ENCODE results near the gene ACKR1.
A peak's percentile ranks its signal among the peaks of the same experiment; 100 is the strongest.

Gene ACKR1

DNA sequence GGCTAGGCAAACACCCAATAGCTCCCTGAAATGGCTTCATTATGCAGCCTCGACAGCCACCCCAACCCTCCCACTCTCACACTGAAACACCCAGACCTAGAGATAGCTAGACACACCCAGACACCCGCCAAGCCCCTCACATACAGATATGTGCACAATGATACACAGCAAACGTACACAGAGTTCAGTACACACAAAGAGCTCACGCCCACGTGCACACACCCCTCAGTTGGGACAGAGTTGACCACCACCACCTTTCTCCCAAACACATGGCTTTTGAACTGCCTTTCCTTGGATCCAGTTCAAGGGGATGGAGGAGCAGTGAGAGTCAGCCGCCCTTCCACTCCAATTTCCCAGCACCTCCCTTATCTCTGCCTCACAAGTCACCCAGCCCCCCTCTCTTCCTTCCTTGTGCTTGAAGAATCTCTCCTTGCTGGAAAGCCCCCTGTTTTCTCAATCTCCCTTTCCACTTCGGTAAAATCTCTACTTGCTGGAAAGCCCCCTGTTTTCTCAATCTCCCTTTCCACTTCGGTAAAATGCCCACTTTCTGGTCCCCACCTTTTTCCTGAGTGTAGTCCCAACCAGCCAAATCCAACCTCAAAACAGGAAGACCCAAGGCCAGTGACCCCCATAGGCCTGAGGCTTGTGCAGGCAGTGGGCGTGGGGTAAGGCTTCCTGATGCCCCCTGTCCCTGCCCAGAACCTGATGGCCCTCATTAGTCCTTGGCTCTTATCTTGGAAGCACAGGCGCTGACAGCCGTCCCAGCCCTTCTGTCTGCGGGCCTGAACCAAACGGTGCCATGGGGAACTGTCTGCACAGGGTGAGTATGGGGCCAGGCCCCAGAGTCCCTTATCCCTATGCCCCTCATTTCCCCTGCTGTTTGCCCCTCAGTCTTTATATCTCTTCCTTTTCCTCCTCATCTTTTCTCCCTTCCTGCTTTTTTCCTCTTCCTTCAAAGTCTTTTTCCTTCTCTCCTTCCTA, at the start of gene ACKR1:
TSS of gene ACKR1 (plus strand) at position 715 of the 981 bp plus-strand sequence. CDS start at position 800, 85 bp downstream.
- DNase-seq (ENCODE audit: low read depth) = no peak

- peak; percentile 73 for DNase-seq (ENCODE audit: low read depth)
Observed at GRCh38 chr1:159161001-159161718, 43.5 kb upstream of the ACKR1 start.

DNA sequence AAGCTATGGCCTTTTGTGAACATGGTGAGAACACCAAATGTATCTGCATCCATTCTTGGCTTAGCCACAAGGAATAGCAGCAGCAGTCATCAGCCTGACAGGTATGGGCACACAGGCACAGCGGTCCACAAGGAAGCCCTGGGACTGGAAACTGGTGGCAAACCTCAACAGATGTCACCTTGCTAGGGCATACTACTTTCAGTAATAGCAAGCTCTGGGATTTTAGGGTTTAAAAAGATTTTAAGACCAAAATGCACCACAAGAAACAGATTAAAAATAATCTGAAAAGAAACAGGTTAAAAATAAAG, 43.0 kb upstream of the ACKR1 start:
- DNase-seq (ENCODE audit: low read depth) = no peak

DNA sequence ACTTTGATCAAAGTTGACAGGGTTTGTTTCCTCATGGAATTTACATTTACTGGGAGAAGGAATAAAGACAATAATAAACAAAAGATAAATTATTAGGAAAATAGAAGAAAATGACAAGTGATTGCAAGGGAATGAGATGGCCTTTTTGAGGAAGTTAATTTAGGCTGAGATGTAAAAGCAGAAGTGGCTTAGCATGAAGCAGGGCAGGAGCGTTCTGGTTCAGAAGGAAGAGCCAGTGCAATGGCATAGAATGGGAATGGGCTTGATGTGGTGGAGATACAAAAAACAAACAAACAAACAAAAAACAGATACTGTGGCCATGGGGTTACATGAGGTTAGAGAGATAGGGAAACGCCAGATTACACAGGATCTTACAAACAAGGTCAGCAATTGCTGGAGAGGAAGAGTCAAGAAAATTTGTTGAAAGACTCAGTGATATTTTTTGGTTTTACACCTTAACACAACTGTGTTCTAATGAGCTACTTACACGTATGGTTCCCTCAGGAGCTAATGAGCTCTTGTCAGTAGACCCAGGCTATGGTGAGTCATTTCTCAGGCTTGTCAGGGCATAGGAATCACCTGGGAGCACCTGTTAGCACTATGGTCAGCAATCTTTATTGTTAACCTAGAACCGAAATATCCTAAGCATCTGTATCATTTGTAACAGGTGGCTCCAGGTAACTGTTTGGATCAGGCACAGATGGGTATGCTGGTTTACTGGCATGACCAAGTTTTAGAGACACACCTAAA, 42.0 kb upstream of the ACKR1 start:
- DNase-seq (ENCODE audit: low read depth) = no peak

- DNase-seq (ENCODE audit: low read depth) = no peak
Observed at GRCh38 chr1:159163614-159164228, 41.0 kb upstream of the ACKR1 start.

- DNase-seq (ENCODE audit: low read depth) = no peak
Observed at GRCh38 chr1:159168043-159168442, 36.6 kb upstream of the ACKR1 start.

- no peak for DNase-seq (ENCODE audit: low read depth)
Observed at GRCh38 chr1:159170639-159171038, 34.0 kb upstream of the ACKR1 start.

- no peak for DNase-seq (ENCODE audit: low read depth)
Observed at GRCh38 chr1:159171254-159171687, 33.4 kb upstream of the ACKR1 start, which contains the start of gene CADM3. TSS of gene CADM3 (plus strand) at chr1:159171615. CDS start at chr1:159171766, 151 bp downstream.

- no peak for DNase-seq (ENCODE audit: low read depth)
Observed at GRCh38 chr1:159171688-159172501, 32.8 kb upstream of the ACKR1 start.

DNA sequence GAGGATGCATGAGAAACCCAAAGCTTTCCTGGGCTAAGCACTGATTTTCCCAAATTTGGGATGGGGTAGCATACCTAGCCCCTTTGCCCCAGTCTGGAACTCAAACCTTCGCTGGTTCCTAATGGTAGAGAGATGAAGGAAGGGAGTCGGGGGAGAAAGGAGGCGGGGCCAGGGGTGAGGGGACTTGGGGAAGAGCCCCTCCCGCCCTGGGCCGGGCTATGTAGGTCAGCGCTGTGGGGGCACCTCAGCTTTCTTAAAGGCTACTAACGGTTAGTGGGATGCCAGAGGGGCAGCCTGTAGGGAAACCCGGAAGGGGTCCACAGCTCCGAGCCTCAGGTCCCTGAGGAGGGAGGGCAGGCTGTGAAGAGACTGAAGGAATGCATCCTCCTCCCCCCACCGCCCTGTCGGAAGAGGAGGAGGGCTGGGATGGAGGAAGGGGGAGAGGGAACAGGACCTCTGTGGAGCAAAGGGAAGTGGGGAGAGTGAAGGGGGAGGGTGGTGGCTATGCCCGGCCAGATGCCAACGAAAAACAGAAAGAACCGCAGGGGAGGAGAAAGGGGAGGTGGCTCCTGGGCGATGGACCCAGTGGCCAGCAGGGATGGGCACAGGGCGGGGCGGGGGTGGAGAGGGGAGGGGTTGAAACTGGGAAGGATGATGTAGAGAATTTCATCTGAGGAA, 31.9 kb upstream of the ACKR1 start:
- DNase-seq (ENCODE audit: low read depth) = no peak

GRCh38 chr1:159173320-159173719, 31.4 kb upstream of the ACKR1 start:
- no peak for DNase-seq (ENCODE audit: low read depth)

- DNase-seq (ENCODE audit: low read depth) = no peak
Observed at GRCh38 chr1:159175571-159175970, 29.1 kb upstream of the ACKR1 start.

DNA sequence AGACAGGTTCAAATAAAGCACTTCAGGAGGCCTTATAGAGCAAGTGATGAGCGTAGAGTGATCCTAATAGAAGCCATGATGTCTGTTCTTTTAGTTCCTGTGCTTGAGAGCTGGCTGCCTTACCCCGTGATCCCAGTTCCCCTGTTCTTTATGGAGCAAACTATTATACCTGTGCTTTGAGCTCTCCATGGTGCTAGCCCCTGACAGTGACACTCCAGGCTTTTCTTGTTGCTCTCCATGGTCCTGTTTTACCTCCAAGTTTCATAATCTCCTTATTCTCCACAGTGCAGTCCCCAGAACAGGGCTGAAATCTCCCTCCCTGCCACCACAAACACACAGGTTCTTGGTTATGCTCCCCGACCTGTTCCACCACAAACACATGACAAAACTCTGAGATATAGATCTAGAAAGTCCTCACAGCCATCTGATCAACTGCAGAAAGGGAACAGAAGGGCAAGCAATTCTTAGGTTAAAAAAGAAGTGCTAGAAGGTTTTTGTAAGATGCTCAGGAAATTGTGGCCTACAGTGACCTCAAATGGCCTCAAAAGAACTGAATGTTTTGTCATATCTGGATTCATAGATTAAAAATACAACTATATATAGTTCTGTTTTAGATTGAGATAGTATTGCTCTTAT, 27.3 kb upstream of the ACKR1 start:
- no peak for DNase-seq (ENCODE audit: low read depth)

DNA sequence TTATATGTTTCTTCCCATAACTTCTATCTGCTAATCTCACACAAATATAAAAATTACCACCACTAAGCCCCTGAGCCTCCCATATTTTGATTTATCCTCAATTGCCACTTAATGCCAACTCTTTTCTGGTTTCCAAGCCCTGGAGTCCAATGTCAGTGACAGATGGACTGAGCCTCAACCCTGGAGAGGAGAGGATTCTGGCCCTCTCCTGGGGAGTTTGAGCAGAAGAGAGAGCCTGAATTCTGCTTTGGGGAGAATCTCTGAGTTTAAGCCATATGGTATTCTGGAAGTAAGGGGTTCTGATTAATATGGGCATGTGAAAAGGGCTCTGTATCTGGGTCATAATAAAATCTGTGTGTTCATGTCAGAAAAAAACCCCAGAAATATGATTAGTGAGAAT, 24.8 kb upstream of the ACKR1 start:
- no peak for DNase-seq (ENCODE audit: low read depth)

DNA sequence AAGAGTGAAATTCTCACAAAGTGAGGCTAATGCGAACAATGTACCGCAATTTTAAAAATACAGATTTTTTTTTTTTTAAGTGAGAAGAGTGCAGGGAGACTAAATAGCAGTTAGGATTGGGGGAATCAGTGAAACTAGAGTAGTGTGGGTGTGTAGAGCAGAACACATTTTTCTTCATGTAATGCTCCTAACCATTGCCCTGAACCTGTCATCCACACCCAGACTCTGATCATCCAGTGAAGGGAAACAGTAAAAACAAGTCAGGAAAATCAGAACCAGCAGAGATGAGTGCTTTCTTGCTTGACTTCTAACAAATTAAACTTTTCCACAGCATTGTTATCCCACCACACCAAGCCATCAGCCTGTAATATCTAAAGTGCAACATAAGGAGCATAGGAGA, 24.2 kb upstream of the ACKR1 start:
- DNase-seq (ENCODE audit: low read depth) = no peak

DNA sequence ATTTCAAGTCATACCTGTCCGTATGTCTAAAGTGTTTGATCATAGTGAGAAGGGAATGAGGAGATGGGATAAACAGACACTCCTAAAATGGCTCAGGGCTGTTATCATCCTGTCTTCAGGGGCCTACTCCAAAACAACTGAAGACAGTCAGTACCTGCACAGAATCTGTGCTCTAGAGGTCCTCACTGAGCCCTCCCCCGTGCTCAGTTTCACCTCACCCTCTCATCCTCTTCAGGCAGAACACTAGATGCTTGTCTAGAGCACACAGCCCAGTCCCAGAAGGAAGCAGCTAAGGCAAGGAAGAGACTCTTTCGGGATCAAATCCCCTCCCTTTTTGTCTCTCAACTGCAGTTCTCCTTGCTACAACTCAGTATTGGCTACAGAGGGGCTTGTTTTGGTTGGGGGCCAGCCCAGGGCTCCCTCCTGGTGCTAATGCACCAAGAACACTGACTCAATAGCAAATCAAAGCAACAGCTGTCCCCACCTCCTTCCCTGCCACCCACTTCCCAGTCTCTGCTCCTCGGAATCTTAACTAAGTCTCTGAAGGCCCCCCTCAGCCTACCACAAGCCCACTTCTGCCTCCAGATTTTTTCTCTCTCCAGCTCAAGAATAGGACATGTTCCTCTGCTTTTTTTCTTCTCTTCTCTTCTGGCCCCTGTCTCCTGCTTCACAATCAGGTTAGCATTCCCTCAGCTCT, 23.2 kb upstream of the ACKR1 start:
- no peak for DNase-seq (ENCODE audit: low read depth)

DNA sequence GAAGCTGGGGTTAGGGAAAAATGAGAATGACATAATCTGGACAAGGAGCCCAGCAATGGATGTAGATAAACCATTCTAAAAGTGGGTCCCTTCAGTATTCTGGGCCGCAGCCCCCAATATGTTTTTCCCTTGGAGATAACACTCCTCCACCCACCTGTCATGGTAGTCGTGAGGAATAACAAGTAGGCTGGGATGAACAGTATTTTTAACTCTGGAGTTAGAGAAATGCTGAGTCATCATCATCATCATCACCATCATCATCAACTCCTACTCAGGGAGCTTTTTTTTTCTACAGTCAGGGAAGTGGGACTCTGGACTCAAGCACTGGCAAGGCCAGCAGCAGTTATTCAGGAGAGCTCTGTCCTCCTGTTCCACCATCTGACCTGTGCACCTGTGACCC, 20.5 kb upstream of the ACKR1 start:
- no peak for DNase-seq (ENCODE audit: low read depth)

GRCh38 chr1:159185121-159185520, 19.6 kb upstream of the ACKR1 start:
- no peak for DNase-seq (ENCODE audit: low read depth)

GRCh38 chr1:159187033-159187432, 17.6 kb upstream of the ACKR1 start:
- DNase-seq (ENCODE audit: low read depth) = no peak
